Measurements from ENCODE around the gene FOSL2. TPM values are rescaled to one million over a fixed set of nuclear protein-coding genes. Genes with fewer than 3 reads are reported as not detected.

The FOSL2 gene
- total RNA-seq, 1 experiment from 2014 or later: 34.2 TPM

DNA sequence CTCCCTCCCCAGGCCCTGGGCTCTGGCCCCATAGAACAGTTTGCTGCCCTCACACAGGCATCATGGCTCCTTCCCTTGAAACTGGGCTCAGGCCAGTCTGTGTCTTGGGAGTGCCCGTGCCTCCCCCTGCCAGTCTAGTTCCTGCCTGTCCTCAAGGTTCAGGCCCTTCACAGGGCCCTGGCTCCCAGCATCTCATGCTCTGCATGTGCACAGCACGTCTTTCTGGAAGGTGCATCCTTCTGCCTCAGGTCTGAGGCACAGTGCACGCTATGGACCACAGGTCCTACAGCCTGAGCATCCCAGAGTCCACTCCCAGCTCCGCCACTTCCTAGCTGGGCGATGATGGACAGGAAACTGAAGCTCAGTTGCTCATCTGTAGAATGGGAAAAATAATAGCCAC, 35.6 kb upstream of the FOSL2 start:
- Histone ChIP-seq H3K4me3 (ENCODE audit: low read length) (no peak overlapping the region), H3K4me1 (ENCODE audit: insufficient read depth, low read length) (peaks cover 37% of the 10 kb centered on the region), H3K36me3 (ENCODE audit: low read depth, low read length) (no peaks in the 10 kb centered on the region), H2AFZ (ENCODE audit: low read length) (no peak overlapping the region), H3K9me2 (replicated peaks; ENCODE audit: low read length) (no peaks in the 10 kb centered on the region), H3K9ac (ENCODE audit: low read length) (no peak overlapping the region), H4K20me1 (ENCODE audit: low read length) (no peaks in the 10 kb centered on the region), H3K9me3 (ENCODE audit: low read length) (no peaks in the 10 kb centered on the region), H3F3A (ENCODE audit: low read length, unreplicated experiment) (no peaks in the 10 kb centered on the region), H3K4me2 (ENCODE audit: low read length) (no peak overlapping the region), H3K79me2 (ENCODE audit: low read length) (no peaks in the 10 kb centered on the region), H3K27ac (ENCODE audit: low read length) (no peak overlapping the region), H3K27me3 (ENCODE audit: low read length) (no peaks in the 10 kb centered on the region)
- DNase-seq: no peak
- POLR2A ChIA-PET (ENCODE audit: unreplicated experiment): no interaction called here
- no peak for TF ChIP-seq EZH2phosphoT487 (IDR thresholded peaks at IDR 0.05; ENCODE audit: borderline replicate concordance, low read length)
- TF ChIP-seq EZH2 (IDR thresholded peaks at IDR 0.05; ENCODE audit: low read length, unreplicated experiment): no peak
- TF ChIP-seq, protein P1, sequence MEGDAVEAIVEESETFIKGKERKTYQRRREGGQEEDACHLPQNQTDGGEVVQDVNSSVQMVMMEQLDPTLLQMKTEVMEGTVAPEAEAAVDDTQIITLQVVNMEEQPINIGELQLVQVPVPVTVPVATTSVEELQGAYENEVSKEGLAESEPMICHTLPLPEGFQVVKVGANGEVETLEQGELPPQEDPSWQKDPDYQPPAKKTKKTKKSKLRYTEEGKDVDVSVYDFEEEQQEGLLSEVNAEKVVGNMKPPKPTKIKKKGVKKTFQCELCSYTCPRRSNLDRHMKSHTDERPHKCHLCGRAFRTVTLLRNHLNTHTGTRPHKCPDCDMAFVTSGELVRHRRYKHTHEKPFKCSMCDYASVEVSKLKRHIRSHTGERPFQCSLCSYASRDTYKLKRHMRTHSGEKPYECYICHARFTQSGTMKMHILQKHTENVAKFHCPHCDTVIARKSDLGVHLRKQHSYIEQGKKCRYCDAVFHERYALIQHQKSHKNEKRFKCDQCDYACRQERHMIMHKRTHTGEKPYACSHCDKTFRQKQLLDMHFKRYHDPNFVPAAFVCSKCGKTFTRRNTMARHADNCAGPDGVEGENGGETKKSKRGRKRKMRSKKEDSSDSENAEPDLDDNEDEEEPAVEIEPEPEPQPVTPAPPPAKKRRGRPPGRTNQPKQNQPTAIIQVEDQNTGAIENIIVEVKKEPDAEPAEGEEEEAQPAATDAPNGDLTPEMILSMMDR (conservative IDR thresholded peaks at IDR 0.05; ENCODE audit: low read depth, low read length): no peak
- ATAC-seq: no peak
- no TSS peak for BruUV-seq (replicated peaks)
- intact Hi-C loops (cut with micrococcal nuclease): no loop called here
- CTCF ChIA-PET: no interaction called here

DNA sequence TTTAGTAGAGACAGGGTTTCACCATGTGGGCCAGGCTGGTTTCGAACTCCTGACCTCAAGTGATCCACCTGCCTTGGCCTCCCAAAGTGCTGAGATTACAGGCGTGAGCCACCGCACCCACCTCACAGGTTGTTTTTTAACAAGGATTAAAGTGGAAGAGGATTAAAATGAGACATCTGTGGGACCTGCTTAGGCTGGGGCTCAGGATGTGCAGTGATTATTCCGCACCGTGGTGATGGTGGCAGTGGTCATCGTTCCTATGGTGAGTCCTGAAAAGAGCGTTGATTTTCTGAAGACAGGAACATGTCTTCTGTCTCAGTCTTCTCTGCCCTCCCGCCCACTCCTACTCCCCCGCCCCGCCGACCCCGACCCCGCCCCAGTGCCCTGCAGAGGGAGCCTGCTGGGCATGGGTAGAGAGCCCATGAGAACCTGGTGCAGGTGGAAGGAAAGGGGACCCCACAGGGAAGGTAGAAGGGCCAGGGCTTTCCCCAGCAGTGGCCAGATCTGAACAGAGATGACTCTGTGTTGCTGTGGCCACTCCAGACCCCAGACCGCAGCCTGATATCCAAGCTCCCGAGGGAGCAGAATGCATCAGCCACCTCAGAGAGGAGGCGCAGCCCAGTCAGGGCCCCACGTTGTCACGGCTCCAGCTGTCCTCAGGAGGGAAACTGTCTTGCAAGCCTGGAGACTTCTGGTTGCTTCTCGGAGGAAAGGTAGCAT, 34.5 kb upstream of the FOSL2 start:
- POLR2A ChIA-PET (ENCODE audit: unreplicated experiment): no interaction called here
- DNase-seq (no peak), ATAC-seq (no peak)
- no peak for TF ChIP-seq EZH2 (IDR thresholded peaks at IDR 0.05; ENCODE audit: low read length, unreplicated experiment)
- TF ChIP-seq, protein P1 (conservative IDR thresholded peaks at IDR 0.05; ENCODE audit: low read depth, low read length): no peak
- TF ChIP-seq EZH2phosphoT487 (IDR thresholded peaks at IDR 0.05; ENCODE audit: borderline replicate concordance, low read length): no peak
- BruUV-seq (replicated peaks): no TSS peak
- Histone ChIP-seq H3K4me2 (ENCODE audit: low read length) (no peak overlapping the region), H3K9me3 (ENCODE audit: low read length) (no peaks in the 10 kb centered on the region), H3K4me3 (ENCODE audit: low read length) (no peak overlapping the region), H3F3A (ENCODE audit: low read length, unreplicated experiment) (no peaks in the 10 kb centered on the region), H3K9ac (ENCODE audit: low read length) (peak overlapping the region; percentile 56; the same call in 1 of the 2 replicates), H3K4me1 (ENCODE audit: insufficient read depth, low read length) (peaks cover 37% of the 10 kb centered on the region), H3K79me2 (ENCODE audit: low read length) (no peaks in the 10 kb centered on the region), H3K9me2 (replicated peaks; ENCODE audit: low read length) (no peaks in the 10 kb centered on the region), H3K27me3 (ENCODE audit: low read length) (no peaks in the 10 kb centered on the region), H4K20me1 (ENCODE audit: low read length) (no peaks in the 10 kb centered on the region), H3K36me3 (ENCODE audit: low read depth, low read length) (no peaks in the 10 kb centered on the region), H2AFZ (ENCODE audit: low read length) (no peak overlapping the region), H3K27ac (ENCODE audit: low read length) (peak overlapping the region; percentile 58)
- intact Hi-C loops (cut with micrococcal nuclease): no loop called here
- CTCF ChIA-PET: no interaction called here

DNA sequence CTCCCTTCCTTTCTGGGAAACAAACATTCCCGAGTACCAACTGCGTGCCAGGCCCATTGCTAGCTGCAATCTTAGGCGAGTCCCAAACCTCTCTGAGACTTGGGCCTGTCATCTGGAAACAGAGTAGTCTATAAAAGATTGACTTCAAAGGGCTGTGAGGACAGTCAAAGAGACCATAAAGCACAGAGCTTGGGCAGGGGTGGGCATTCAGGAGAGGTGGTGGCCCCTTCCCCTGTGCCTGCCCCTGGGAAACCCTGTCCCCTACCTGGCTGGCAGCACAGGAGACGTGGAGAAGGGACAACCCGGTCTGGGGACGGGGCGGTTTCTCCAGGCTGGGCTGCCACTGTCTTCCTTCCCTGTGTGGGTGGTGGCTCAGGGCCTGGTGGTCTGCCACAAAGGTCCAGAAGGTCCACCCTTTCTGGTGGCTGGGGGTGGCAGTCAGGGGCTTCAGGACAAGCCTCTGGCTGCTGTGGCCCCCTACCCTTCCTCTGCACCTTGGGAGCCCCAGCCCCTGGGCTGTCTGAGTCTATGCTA, 33.9 kb upstream of the FOSL2 start:
- H3K27me3 ChIP-seq (ENCODE audit: low read length): no peaks in the 10 kb centered on the region
- no peak overlapping the region for H3K4me3 ChIP-seq (ENCODE audit: low read length)
- no peaks in the 10 kb centered on the region for H3K9me2 ChIP-seq (replicated peaks; ENCODE audit: low read length)
- no peaks in the 10 kb centered on the region for H3F3A ChIP-seq (ENCODE audit: low read length, unreplicated experiment)
- peak overlapping the region; percentile 58 for H3K27ac ChIP-seq (ENCODE audit: low read length)
- H3K79me2 ChIP-seq (ENCODE audit: low read length): no peaks in the 10 kb centered on the region
- no peak for TF ChIP-seq EZH2 (IDR thresholded peaks at IDR 0.05; ENCODE audit: low read length, unreplicated experiment)
- no peaks in the 10 kb centered on the region for H3K36me3 ChIP-seq (ENCODE audit: low read depth, low read length)
- peak overlapping the region; percentile 56; the same call in 1 of the 2 replicates for H3K9ac ChIP-seq (ENCODE audit: low read length)
- no peaks in the 10 kb centered on the region for H4K20me1 ChIP-seq (ENCODE audit: low read length)
- DNase-seq (no peak), ATAC-seq (no peak)
- no peak overlapping the region for H2AFZ ChIP-seq (ENCODE audit: low read length)
- no TSS peak for BruUV-seq (replicated peaks)
- peaks cover 37% of the 10 kb centered on the region for H3K4me1 ChIP-seq (ENCODE audit: insufficient read depth, low read length)
- intact Hi-C loops (cut with micrococcal nuclease): no loop called here
- peak overlapping the region; percentile 12 for H3K4me2 ChIP-seq (ENCODE audit: low read length)
- no peaks in the 10 kb centered on the region for H3K9me3 ChIP-seq (ENCODE audit: low read length)
- CTCF ChIA-PET: no interaction called here
- POLR2A ChIA-PET (ENCODE audit: unreplicated experiment): interaction anchor here (0.6 kb wide), 1 partner anchor 162 kb away, joined by 3 read pairs; no protein-coding TSS in a partner anchor

Data from PC-3 (cell line).